ENCODE results near the gene LEAP2. TPM values are rescaled to one million over a fixed set of nuclear protein-coding genes. Genes with fewer than 3 reads are reported as not detected.
"Not testable (repeated sequence)": the region's sequence is repeated elsewhere in the genome, so short reads cannot be mapped to it uniquely, and the experiment has no call there.

Gene LEAP2
- total RNA-seq, 1 donor from 2014 or later = 1.9 TPM

DNA sequence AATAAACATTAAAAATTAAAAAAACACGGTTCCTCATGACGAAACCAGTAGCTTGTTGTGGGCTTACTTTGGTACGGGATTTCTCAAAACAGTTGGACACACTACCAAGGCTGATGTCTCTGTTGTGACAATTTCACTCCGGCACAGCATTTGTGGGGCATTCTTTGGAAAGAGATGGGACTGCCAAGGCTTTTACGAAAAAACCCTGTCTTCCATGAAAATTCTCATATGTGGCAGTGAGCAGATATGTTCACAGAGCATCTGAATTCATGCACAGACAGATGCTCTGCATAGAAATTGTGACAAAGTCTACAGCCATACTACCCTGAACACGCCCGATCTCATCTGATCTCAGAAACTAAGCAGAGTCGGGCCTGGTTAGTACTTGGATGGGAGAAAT, 25.2 kb upstream of the LEAP2 start:
- H3K36me3 ChIP-seq = no peaks in the 10 kb centered on the region
- TF ChIP-seq, protein P1, sequence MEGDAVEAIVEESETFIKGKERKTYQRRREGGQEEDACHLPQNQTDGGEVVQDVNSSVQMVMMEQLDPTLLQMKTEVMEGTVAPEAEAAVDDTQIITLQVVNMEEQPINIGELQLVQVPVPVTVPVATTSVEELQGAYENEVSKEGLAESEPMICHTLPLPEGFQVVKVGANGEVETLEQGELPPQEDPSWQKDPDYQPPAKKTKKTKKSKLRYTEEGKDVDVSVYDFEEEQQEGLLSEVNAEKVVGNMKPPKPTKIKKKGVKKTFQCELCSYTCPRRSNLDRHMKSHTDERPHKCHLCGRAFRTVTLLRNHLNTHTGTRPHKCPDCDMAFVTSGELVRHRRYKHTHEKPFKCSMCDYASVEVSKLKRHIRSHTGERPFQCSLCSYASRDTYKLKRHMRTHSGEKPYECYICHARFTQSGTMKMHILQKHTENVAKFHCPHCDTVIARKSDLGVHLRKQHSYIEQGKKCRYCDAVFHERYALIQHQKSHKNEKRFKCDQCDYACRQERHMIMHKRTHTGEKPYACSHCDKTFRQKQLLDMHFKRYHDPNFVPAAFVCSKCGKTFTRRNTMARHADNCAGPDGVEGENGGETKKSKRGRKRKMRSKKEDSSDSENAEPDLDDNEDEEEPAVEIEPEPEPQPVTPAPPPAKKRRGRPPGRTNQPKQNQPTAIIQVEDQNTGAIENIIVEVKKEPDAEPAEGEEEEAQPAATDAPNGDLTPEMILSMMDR (IDR thresholded peaks at IDR 0.05; ENCODE audit: borderline replicate concordance) = no peak
- H3K27me3 ChIP-seq (ENCODE audit: low read depth) = no peaks in the 10 kb centered on the region
- intact Hi-C loops (cut with micrococcal nuclease) = no loop called here
- H3K27ac ChIP-seq (replicated peaks) = no peak overlapping the region
- H3K4me3 ChIP-seq = no peak overlapping the region
- no peaks in the 10 kb centered on the region for H3K9me3 ChIP-seq (replicated peaks)
- no peaks in the 10 kb centered on the region for H3K4me1 ChIP-seq
- no peak for DNase-seq

GRCh38 chr5:132849347-132849746, 24.1 kb upstream of the LEAP2 start:
- TF ChIP-seq, protein P1 (IDR thresholded peaks at IDR 0.05; ENCODE audit: borderline replicate concordance) = no peak
- intact Hi-C loops (cut with micrococcal nuclease) = no loop called here
- DNase-seq = no peak
- Histone ChIP-seq H3K27me3 (ENCODE audit: low read depth) (no peaks in the 10 kb centered on the region), H3K27ac (replicated peaks) (no peak overlapping the region), H3K4me1 (peaks cover 5% of the 10 kb centered on the region), H3K4me3 (no peak overlapping the region), H3K36me3 (no peaks in the 10 kb centered on the region), H3K9me3 (replicated peaks) (no peaks in the 10 kb centered on the region)

DNA sequence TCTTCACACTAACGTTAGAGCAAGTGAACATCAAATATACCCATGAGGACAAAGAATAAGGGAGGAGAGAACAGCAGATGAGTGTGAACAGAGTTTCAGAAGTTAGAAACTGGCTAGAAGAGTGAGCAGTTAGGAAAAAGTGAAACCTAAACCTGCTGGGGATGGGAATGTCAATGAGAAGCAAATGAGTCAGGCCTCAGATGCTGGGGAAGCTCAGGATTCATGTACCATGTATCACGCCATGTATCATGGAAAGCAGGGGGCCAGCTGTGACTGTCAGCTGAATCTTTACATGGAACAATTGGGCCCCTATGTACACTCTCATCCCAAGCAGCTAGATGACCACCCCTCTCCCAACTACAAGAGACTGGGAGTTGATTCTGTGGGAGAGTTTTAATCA, 23.4 kb upstream of the LEAP2 start:
- Histone ChIP-seq H3K27ac (replicated peaks) (no peak overlapping the region), H3K4me1 (peaks cover 7% of the 10 kb centered on the region), H3K4me3 (no peak overlapping the region), H3K36me3 (no peaks in the 10 kb centered on the region), H3K9me3 (replicated peaks) (no peaks in the 10 kb centered on the region), H3K27me3 (ENCODE audit: low read depth) (no peaks in the 10 kb centered on the region)
- TF ChIP-seq, protein P1 (IDR thresholded peaks at IDR 0.05; ENCODE audit: borderline replicate concordance) = no peak
- intact Hi-C loops (cut with micrococcal nuclease) = no loop called here
- DNase-seq = no peak

DNA sequence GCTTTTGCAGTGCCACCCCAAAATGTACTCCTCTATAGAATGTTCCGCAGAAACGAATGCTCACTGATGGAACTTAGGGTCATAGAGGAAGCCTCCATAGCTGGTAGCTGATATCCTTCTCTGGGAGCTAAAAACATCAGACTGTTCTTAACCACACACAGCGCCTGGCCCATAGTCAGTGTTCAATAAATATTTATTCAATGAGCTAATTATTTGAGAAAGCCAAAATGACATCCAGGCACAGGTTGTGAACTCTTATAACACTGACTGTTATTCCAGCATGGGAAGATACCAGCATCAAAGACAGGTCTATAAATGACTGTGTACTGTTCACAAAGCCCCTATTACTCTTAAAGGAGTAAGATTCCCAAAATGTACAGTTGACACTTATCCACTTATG, 20.1 kb upstream of the LEAP2 start:
- H3K36me3 ChIP-seq = no peaks in the 10 kb centered on the region
- DNase-seq = no peak
- no peaks in the 10 kb centered on the region for H3K27me3 ChIP-seq (ENCODE audit: low read depth)
- no peaks in the 10 kb centered on the region for H3K9me3 ChIP-seq (replicated peaks)
- peaks cover 7% of the 10 kb centered on the region for H3K4me1 ChIP-seq
- no peak overlapping the region for H3K27ac ChIP-seq (replicated peaks)
- TF ChIP-seq, protein P1 (IDR thresholded peaks at IDR 0.05; ENCODE audit: borderline replicate concordance) = no peak
- H3K4me3 ChIP-seq = no peak overlapping the region
- intact Hi-C loops (cut with micrococcal nuclease) = no loop called here

GRCh38 chr5:132853790-132854189, 19.7 kb upstream of the LEAP2 start:
- H3K27me3 ChIP-seq (ENCODE audit: low read depth) = no peaks in the 10 kb centered on the region
- intact Hi-C loops (cut with micrococcal nuclease) = no loop called here
- DNase-seq = no peak
- H3K4me1 ChIP-seq = peaks cover 7% of the 10 kb centered on the region
- TF ChIP-seq, protein P1 (IDR thresholded peaks at IDR 0.05; ENCODE audit: borderline replicate concordance) = no peak
- no peaks in the 10 kb centered on the region for H3K9me3 ChIP-seq (replicated peaks)
- no peak overlapping the region for H3K4me3 ChIP-seq
- no peaks in the 10 kb centered on the region for H3K36me3 ChIP-seq
- H3K27ac ChIP-seq (replicated peaks) = no peak overlapping the region

DNA sequence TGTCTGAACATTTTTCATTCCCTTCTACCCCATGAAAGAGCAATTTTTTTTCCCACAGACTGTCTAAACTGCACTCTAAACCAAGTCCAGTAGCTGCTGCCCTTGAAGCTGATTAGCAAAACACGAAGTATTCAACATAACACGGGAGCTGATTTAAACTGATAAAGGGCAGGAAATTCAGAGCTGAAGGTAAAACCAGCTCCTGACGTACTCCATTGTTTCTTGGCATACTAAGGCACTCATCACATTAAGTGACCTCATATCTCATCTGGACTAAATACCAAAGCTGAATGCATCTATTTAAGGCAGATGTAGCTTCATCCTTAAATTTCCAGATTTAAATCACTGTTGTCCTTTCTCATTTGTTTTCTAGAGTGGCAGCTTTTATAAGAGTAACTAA, 19.2 kb upstream of the LEAP2 start:
- Histone ChIP-seq H3K27ac (replicated peaks) (no peak overlapping the region), H3K9me3 (replicated peaks) (no peaks in the 10 kb centered on the region), H3K4me1 (peaks cover 7% of the 10 kb centered on the region), H3K36me3 (no peaks in the 10 kb centered on the region), H3K4me3 (no peak overlapping the region), H3K27me3 (ENCODE audit: low read depth) (no peaks in the 10 kb centered on the region)
- no peak for DNase-seq
- intact Hi-C loops (cut with micrococcal nuclease) = no loop called here
- TF ChIP-seq, protein P1 (IDR thresholded peaks at IDR 0.05; ENCODE audit: borderline replicate concordance) = no peak

DNA sequence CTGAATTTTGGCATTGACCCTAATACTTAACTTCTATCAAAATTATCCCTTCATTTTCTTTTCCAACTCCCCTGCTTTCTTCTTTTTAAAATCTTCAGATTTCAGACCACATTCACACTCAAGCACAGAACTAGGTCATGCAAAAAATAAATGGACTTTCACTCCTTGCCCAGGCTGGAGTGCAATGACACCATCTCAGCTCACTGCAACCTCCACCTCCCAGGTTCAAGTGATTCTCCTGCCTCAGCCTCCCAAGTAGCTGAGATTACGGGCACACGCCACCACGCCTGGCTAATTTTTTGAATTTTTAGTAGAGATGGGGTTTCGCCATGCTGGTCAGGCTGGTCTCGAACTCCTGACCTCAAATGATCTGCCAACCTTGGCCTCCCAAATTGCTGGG, 18.5 kb upstream of the LEAP2 start:
- H3K9me3 ChIP-seq (replicated peaks); DNase-seq; H3K4me3 ChIP-seq; H3K4me1 ChIP-seq; H3K36me3 ChIP-seq; H3K27ac ChIP-seq (replicated peaks); H3K27me3 ChIP-seq (ENCODE audit: low read depth); intact Hi-C loops (cut with micrococcal nuclease): not testable (repeated sequence)
